Gastrocnemius medialis (tissue), 4 donors: Measurements from ENCODE around the gene LILRA1.

Experiments
- POLR2A ChIP-seq, 2 donors: fragments of 450-650 bp; IDR thresholded peaks; one replicate each; pipeline ENCODE4 v1.6.1; 2017; ENCODE audit warnings: antibody characterized with exemption in 2 of 2, mild to moderate bottlenecking in 2 of 2, moderate library complexity in 2 of 2
- TF ChIP-seq, protein P1 (sequence below), 5 experiments: fragments of 450-650 bp in 3 of 5; fragments of 200-600 bp in 2 of 5; sonication (generic) in 2 of 5; IDR thresholded peaks in 4 of 5; conservative IDR thresholded peaks in 1 of 5; 1 replicate in 4 of 5; 2 replicates in 1 of 5; pipeline ENCODE4 v1.5.1; 2016 to 2019; ENCODE audit warnings: antibody characterized with exemption in 5 of 5, mild to moderate bottlenecking in 3 of 5, moderate library complexity in 3 of 5

DNA sequence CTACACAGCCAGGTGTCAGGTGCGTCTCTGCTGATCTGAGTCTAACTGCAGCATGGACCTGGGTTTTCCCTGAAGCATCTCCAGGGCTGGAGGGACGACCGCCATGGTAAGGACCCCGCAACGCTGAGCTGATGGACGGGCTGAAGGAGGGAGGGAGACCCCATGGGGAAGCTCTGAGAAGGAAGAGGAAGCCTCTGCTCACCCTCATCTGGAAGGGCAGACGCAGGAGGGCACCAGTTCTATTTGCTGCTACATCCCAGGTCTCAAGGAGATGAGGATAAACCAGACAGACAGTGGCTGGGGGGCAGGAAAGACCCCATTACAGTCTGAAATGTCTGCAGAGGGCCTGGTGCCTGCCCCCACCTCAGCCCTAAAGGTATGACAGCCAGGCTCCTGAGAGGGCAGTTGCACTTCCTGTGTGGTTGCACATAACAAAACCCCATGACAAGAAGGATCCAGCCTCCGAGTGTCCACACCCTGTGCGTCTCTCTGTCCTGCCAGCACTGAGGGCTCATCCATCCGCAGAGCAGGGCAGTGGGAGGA, 20.0 kb upstream of the LILRA1 start, which contains the start of gene LILRA2:
- TF ChIP-seq POLR2A (IDR thresholded peaks at IDR 0.05) = no peak
- TF ChIP-seq, protein P1, sequence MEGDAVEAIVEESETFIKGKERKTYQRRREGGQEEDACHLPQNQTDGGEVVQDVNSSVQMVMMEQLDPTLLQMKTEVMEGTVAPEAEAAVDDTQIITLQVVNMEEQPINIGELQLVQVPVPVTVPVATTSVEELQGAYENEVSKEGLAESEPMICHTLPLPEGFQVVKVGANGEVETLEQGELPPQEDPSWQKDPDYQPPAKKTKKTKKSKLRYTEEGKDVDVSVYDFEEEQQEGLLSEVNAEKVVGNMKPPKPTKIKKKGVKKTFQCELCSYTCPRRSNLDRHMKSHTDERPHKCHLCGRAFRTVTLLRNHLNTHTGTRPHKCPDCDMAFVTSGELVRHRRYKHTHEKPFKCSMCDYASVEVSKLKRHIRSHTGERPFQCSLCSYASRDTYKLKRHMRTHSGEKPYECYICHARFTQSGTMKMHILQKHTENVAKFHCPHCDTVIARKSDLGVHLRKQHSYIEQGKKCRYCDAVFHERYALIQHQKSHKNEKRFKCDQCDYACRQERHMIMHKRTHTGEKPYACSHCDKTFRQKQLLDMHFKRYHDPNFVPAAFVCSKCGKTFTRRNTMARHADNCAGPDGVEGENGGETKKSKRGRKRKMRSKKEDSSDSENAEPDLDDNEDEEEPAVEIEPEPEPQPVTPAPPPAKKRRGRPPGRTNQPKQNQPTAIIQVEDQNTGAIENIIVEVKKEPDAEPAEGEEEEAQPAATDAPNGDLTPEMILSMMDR (IDR thresholded peaks at IDR 0.05 in 4 of 5, conservative IDR thresholded peaks at IDR 0.05 in 1 of 5) = no peak
